ENCODE results near the gene ZNF521.

GRCh38 chr18:25295624-25296138 is 56.3 kb downstream of the ZNF521 start:
- no peak for TF ChIP-seq ZNF609 (CRISPR knock-in tag; IDR thresholded peaks at IDR 0.05; ENCODE audit: borderline replicate concordance)
- TF ChIP-seq KDM1A (CRISPR knock-in tag; IDR thresholded peaks at IDR 0.05), result no peak
- no peak for TF ChIP-seq RBAK (CRISPR knock-in tag; IDR thresholded peaks at IDR 0.05)
- TF ChIP-seq CTCF (CRISPR knock-in tag; IDR thresholded peaks at IDR 0.05), result no peak
- TF ChIP-seq ZNF101 (CRISPR knock-in tag; IDR thresholded peaks at IDR 0.05; ENCODE audit: borderline replicate concordance, low read depth), result no peak
- TF ChIP-seq ZHX1 (CRISPR knock-in tag; IDR thresholded peaks at IDR 0.05; ENCODE audit: low read depth), result no peak
- no peak for TF ChIP-seq POLR2A (IDR thresholded peaks at IDR 0.05; ENCODE audit: insufficient read depth in 1 of 2, low read depth in 2 of 2, low read length in 2 of 2)
- TF ChIP-seq NR3C1 (CRISPR knock-in tag; IDR thresholded peaks at IDR 0.05), result no peak
- no peak for TF ChIP-seq ZBTB10 (CRISPR knock-in tag; IDR thresholded peaks at IDR 0.05; ENCODE audit: borderline replicate concordance)
- TF ChIP-seq JDP2 (CRISPR knock-in tag; IDR thresholded peaks at IDR 0.05; ENCODE audit: borderline replicate concordance), result no peak
- no peak for TF ChIP-seq SAP130 (CRISPR knock-in tag; IDR thresholded peaks at IDR 0.05; ENCODE audit: low read depth)
